WERI-Rb-1 (cell line): ENCODE data around the gene MPPED2.

Source experiments
- DNase-seq: peaks from one replicate; pipeline ENCODE4 v3.0.0-alpha.2; 2020
- H3K27ac ChIP-seq: fragments of 250-450 bp; sonication (Bioruptor Pico); 2 replicates; pipeline ENCODE4 v1.5.1; 2020; ENCODE audit warnings: mild to moderate bottlenecking, moderate library complexity
- H3K27me3 ChIP-seq: fragments of 250-450 bp; sonication (Bioruptor Pico); 2 replicates; pipeline ENCODE4 v1.5.1; 2021; ENCODE audit warnings: mild to moderate bottlenecking, low read depth, moderate library complexity; ENCODE audit not compliant: insufficient read depth, severe bottlenecking
- H3K36me3 ChIP-seq: fragments of 250-450 bp; sonication (Bioruptor Pico); 2 replicates; pipeline ENCODE4 v1.5.1; 2020; ENCODE audit warnings: mild to moderate bottlenecking, moderate library complexity
- H3K4me3 ChIP-seq: 2 replicates; pipeline ENCODE4 v1.5.1; 2011; ENCODE audit warnings: low read depth, mild to moderate bottlenecking, control low read depth, low read length
- H3K9me3 ChIP-seq: fragments of 250-450 bp; sonication (Bioruptor Pico); 2 replicates; pipeline ENCODE4 v1.5.1; 2021; ENCODE audit warnings: mild to moderate bottlenecking, moderate library complexity; ENCODE audit not compliant: severe bottlenecking
- TF ChIP-seq, protein P1 (sequence below): IDR thresholded peaks from 2 replicates; pipeline ENCODE4 v1.5.1; 2011; ENCODE audit warnings: low read depth, mild to moderate bottlenecking, control low read depth, inconsistent platforms, low read length

Gene MPPED2

GRCh38 chr11:30549565-30549964 lies 36.6 kb downstream of the MPPED2 start:
- DNase-seq, result no peak
- Histone ChIP-seq H3K9me3 (no peaks in the 10 kb centered on the region), H3K27me3 (no peaks in the 10 kb centered on the region), H3K4me3 (no peak overlapping the region), H3K27ac (no peak overlapping the region), H3K36me3 (peaks cover 14% of the 10 kb centered on the region)
- TF ChIP-seq, protein P1, sequence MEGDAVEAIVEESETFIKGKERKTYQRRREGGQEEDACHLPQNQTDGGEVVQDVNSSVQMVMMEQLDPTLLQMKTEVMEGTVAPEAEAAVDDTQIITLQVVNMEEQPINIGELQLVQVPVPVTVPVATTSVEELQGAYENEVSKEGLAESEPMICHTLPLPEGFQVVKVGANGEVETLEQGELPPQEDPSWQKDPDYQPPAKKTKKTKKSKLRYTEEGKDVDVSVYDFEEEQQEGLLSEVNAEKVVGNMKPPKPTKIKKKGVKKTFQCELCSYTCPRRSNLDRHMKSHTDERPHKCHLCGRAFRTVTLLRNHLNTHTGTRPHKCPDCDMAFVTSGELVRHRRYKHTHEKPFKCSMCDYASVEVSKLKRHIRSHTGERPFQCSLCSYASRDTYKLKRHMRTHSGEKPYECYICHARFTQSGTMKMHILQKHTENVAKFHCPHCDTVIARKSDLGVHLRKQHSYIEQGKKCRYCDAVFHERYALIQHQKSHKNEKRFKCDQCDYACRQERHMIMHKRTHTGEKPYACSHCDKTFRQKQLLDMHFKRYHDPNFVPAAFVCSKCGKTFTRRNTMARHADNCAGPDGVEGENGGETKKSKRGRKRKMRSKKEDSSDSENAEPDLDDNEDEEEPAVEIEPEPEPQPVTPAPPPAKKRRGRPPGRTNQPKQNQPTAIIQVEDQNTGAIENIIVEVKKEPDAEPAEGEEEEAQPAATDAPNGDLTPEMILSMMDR, result no peak

DNA sequence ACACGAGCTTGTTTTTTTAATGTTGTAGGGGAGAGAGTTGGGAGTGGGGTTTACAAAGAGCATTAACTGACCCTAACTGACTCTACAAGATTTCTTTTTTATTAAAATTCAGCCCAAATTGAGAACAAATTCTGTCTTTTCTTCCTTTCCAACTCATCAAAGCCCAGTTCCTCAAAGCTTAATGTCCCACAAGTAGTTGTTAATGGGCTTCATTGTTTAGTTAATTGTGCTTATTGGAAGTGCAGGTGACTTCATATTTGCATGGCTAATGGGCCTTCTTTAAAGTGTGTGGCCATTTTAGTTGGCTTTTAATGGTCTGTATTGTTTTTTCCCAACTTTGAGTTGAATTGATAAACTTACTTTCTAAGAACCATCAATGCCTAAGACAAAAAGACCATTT lies 39.8 kb downstream of the MPPED2 start:
- DNase-seq, result no peak
- peaks cover 20% of the 10 kb centered on the region for H3K36me3 ChIP-seq
- TF ChIP-seq, protein P1, result no peak
- H3K27ac ChIP-seq, result no peak overlapping the region
- no peaks in the 10 kb centered on the region for H3K9me3 ChIP-seq
- H3K27me3 ChIP-seq, result no peaks in the 10 kb centered on the region
- H3K4me3 ChIP-seq, result no peak overlapping the region

DNA sequence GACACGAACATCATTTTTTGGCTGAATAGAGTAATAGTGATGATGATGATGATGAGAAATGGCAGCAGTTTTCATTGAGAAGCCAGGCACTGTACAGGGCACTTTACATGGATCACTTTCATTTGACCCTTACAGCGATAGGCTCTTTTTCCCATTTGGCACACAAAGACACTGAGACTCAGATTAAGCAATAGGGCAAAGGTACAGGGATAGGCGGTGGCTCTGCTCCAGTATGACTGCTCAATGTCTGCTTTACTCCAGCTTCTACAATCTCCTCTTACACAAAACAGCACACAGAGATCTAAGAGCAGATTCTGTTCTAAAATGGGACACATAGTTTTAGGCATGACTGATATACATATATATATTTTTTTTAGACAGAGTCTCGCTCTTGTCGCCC lies 40.6 kb downstream of the MPPED2 start:
- H3K27me3 ChIP-seq, result no peaks in the 10 kb centered on the region
- TF ChIP-seq, protein P1, result no peak
- H3K9me3 ChIP-seq, result no peaks in the 10 kb centered on the region
- H3K27ac ChIP-seq, result no peak overlapping the region
- no peak for DNase-seq
- H3K4me3 ChIP-seq, result no peak overlapping the region
- H3K36me3 ChIP-seq, result peaks cover 25% of the 10 kb centered on the region

- TF ChIP-seq, protein P1, result no peak
- no peaks in the 10 kb centered on the region for H3K9me3 ChIP-seq
- peaks cover 25% of the 10 kb centered on the region for H3K36me3 ChIP-seq
- H3K4me3 ChIP-seq, result no peak overlapping the region
- DNase-seq, result no peak
- no peaks in the 10 kb centered on the region for H3K27me3 ChIP-seq
- no peak overlapping the region for H3K27ac ChIP-seq
Observed at GRCh38 chr11:30543066-30543465, 43.1 kb downstream of the MPPED2 start.

DNA sequence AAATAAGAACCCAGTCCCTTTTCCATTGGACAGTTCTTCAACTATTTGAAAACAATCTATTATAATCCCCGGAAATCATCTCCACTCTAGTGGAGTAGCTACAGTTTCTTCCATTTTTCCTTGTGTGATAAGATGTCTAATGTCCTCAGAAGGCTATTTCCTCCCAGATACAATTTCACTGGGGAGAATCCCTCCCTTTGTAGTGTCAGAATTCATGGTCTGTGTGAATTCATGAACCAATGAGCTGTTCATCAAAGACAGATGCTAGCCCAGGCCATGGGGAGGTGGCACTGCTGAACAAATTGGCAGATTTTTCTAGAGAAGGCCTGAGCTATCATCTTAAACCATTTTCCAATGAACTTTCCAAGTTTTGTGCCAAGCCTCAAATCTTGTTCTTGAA lies 45.4 kb downstream of the MPPED2 start:
- Histone ChIP-seq H3K9me3 (no peaks in the 10 kb centered on the region), H3K27ac (no peak overlapping the region), H3K27me3 (no peaks in the 10 kb centered on the region), H3K4me3 (no peak overlapping the region), H3K36me3 (peaks cover 11% of the 10 kb centered on the region)
- TF ChIP-seq, protein P1, result no peak
- DNase-seq, result no peak

- Histone ChIP-seq H3K27ac (no peak overlapping the region), H3K9me3 (no peaks in the 10 kb centered on the region), H3K27me3 (no peaks in the 10 kb centered on the region), H3K4me3 (no peak overlapping the region), H3K36me3 (peaks cover 25% of the 10 kb centered on the region)
- DNase-seq, result no peak
- TF ChIP-seq, protein P1, result no peak
Observed at GRCh38 chr11:30538251-30538650, 47.9 kb downstream of the MPPED2 start.
